ENCODE results near the gene RSAD1. TPM values are rescaled to one million over a fixed set of nuclear protein-coding genes. Genes with fewer than 3 reads are reported as not detected.

Gene RSAD1
- total RNA-seq, 4 donors from 2014 or later: 21.5 to 40.5 (median 26.5) TPM

DNA sequence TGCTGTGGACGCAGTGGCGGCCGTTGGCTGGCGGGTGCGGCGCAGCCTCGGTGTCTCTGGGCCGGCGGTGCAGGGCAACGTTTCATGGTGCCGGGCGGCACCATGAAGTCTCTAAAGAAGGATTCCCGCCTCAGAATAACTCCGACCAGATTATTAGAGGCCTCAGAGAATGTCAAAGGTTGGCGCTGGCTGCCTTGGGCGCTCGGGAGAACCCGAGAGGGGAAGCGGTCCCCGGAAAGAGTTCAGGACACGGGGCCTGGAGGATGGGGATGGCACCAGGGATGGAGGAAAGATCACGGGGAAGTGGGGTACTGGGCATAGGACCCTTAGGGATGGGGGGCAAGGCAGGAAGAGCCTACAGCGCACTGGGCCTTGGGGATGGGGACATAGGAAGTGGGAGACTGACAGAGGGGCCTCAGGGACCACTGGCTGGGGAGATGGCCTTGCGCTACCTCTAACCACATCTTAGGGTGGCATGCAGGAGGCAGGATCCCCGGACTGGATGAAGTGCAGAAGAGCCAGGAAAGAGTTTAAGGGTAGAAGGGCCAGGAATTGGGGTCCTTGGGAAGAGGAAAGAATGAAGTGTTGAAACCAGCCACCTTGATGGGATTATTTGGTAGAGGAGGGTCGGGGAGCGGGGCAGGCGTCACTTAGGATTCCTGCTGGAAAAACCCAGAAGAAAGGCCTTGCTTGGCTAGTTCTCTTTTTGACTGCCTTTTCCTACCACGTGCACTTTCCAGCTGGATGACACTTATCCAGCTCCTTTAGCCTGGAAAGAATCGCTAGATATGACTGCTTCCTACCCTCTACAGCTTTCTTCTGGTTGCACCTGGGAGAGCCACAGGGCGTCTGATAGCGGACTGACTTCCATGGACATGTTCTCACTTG lies 30.2 kb downstream of the RSAD1 start:
- H3K4me3 ChIP-seq (ENCODE audit: low read depth, poor library complexity, severe bottlenecking): peak overlapping the region; percentile 25
- WGBS, 2 donors: 22 to 64% methylated on average over 18 to 32 of the region's 32 CpGs
- TF ChIP-seq, protein P1, sequence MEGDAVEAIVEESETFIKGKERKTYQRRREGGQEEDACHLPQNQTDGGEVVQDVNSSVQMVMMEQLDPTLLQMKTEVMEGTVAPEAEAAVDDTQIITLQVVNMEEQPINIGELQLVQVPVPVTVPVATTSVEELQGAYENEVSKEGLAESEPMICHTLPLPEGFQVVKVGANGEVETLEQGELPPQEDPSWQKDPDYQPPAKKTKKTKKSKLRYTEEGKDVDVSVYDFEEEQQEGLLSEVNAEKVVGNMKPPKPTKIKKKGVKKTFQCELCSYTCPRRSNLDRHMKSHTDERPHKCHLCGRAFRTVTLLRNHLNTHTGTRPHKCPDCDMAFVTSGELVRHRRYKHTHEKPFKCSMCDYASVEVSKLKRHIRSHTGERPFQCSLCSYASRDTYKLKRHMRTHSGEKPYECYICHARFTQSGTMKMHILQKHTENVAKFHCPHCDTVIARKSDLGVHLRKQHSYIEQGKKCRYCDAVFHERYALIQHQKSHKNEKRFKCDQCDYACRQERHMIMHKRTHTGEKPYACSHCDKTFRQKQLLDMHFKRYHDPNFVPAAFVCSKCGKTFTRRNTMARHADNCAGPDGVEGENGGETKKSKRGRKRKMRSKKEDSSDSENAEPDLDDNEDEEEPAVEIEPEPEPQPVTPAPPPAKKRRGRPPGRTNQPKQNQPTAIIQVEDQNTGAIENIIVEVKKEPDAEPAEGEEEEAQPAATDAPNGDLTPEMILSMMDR (IDR thresholded peaks at IDR 0.05): no peak
- no peak for TF ChIP-seq POLR2A (IDR thresholded peaks at IDR 0.05)
- no peak for DNase-seq (ENCODE audit: low spot score in 2 of 2)
- intact Hi-C loops (cut with DNase I; ENCODE audit: low total_unique reads): no loop called here

- no peak for DNase-seq (ENCODE audit: low spot score in 2 of 2)
- TF ChIP-seq POLR2A (IDR thresholded peaks at IDR 0.05): no peak
- H3K4me3 ChIP-seq (ENCODE audit: low read depth, poor library complexity, severe bottlenecking): no peak overlapping the region
- 24 to 30% methylated on average over 3 of the region's 3 CpGs for WGBS, 2 donors
- intact Hi-C loops (cut with DNase I; ENCODE audit: low total_unique reads): no loop called here
Measured at GRCh38 chr17:50511058-50511457, 32.4 kb downstream of the RSAD1 start.

DNA sequence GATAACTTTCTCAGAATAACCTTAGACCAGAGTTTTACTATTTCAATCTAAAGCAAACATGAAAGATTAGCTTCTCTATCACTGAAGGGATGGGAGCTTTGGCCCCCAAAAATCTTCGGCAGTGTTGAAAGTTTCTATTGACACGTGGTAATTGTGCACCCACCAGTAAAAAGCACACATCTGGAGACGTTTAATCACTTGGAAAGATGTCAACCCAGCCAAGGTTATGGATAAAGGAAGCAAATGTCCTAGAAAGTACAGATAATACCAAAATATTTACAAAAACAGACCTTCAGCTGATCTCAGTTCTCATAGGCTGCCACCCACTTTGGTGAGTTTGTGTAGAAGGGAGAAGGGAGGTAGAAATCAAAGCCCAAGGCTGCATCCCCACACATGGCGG lies 34.8 kb downstream of the RSAD1 start:
- WGBS, 2 donors: 64 to 75% methylated on average over 4 of the region's 4 CpGs
- intact Hi-C loops (cut with DNase I; ENCODE audit: low total_unique reads): no loop called here
- no peak overlapping the region for H3K4me3 ChIP-seq (ENCODE audit: low read depth, poor library complexity, severe bottlenecking)
- no peak for TF ChIP-seq POLR2A (IDR thresholded peaks at IDR 0.05)
- TF ChIP-seq, protein P1 (IDR thresholded peaks at IDR 0.05): no peak
- no peak for DNase-seq (ENCODE audit: low spot score in 2 of 2)

GRCh38 chr17:50514388-50514787 lies 35.7 kb downstream of the RSAD1 start:
- WGBS, 2 donors: 83 to 86% methylated on average over 3 of the region's 3 CpGs
- TF ChIP-seq, protein P1 (IDR thresholded peaks at IDR 0.05): no peak
- DNase-seq (ENCODE audit: low spot score in 2 of 2): no peak
- H3K4me3 ChIP-seq (ENCODE audit: low read depth, poor library complexity, severe bottlenecking): no peak overlapping the region
- intact Hi-C loops (cut with DNase I; ENCODE audit: low total_unique reads): no loop called here

GRCh38 chr17:50514936-50515702 lies 36.5 kb downstream of the RSAD1 start:
- no peak for DNase-seq (ENCODE audit: low spot score in 2 of 2)
- WGBS, 2 donors: 56 to 60% methylated on average over 6 of the region's 6 CpGs
- no peak overlapping the region for H3K4me3 ChIP-seq (ENCODE audit: low read depth, poor library complexity, severe bottlenecking)
- TF ChIP-seq POLR2A (IDR thresholded peaks at IDR 0.05): no peak
- TF ChIP-seq, protein P1 (IDR thresholded peaks at IDR 0.05): no peak
- intact Hi-C loops (cut with DNase I; ENCODE audit: low total_unique reads): no loop called here

- WGBS, 2 donors: 73 to 89% methylated on average over 4 of the region's 4 CpGs
- no peak for DNase-seq (ENCODE audit: low spot score in 2 of 2)
- intact Hi-C loops (cut with DNase I; ENCODE audit: low total_unique reads): no loop called here
- H3K4me3 ChIP-seq (ENCODE audit: low read depth, poor library complexity, severe bottlenecking): no peak overlapping the region
- TF ChIP-seq, protein P1 (IDR thresholded peaks at IDR 0.05): no peak
- TF ChIP-seq POLR2A (IDR thresholded peaks at IDR 0.05): no peak
Measured at GRCh38 chr17:50517011-50517410, 38.4 kb downstream of the RSAD1 start.
